SU-DHL-6 (cell line): ENCODE measurements around the gene C6orf89.

Experiments used
- H2AFZ ChIP-seq: fragments of 200-600 bp; sonication (generic); 2 replicates; pipeline ENCODE4 v1.6.1; 2014; ENCODE audit warnings: low read depth, mild to moderate bottlenecking, moderate library complexity, mixed read lengths, antibody characterized with exemption, low read length; ENCODE audit not compliant: severe bottlenecking
- H3F3A ChIP-seq: fragments of 200-600 bp; shearing (Covaris generic); 2 replicates; pipeline ENCODE4 v1.6.0; 2016; ENCODE audit warnings: antibody characterized with exemption, mild to moderate bottlenecking; ENCODE audit not compliant: insufficient read depth
- H3K27ac ChIP-seq: fragments of 200-600 bp; sonication (generic); 2 replicates; pipeline ENCODE4 v1.5.1; 2016; ENCODE audit warnings: low read depth, mild to moderate bottlenecking, low read length, moderate library complexity, mixed read lengths
- H3K27me3 ChIP-seq: fragments of 200-600 bp; sonication (generic), shearing (Covaris generic); 2 replicates; pipeline ENCODE4 v1.6.0; 2014; ENCODE audit warnings: mild to moderate bottlenecking, low read length
- H3K36me3 ChIP-seq: fragments of 200-600 bp; sonication (generic); 2 replicates; pipeline ENCODE4 v1.6.1; 2014; ENCODE audit warnings: mild to moderate bottlenecking, low read length, mixed read lengths
- H3K4me2 ChIP-seq: fragments of 300-600, 200-600 bp; shearing (Covaris generic), sonication (generic); 2 replicates; pipeline ENCODE4 v1.6.0; 2014; ENCODE audit warnings: low read length, low read depth, mild to moderate bottlenecking; ENCODE audit not compliant: poor library complexity, severe bottlenecking
- H3K4me3 ChIP-seq: fragments of 200-600 bp; sonication (generic); 2 replicates; pipeline ENCODE4 v1.5.1; 2014; ENCODE audit warnings: antibody characterized with exemption, low read length, mild to moderate bottlenecking, mixed read lengths; ENCODE audit not compliant: insufficient read depth, poor library complexity, severe bottlenecking
- H3K79me2 ChIP-seq: fragments of 200-600 bp; sonication (generic); 2 replicates; pipeline ENCODE4 v1.6.1; 2014; ENCODE audit warnings: mild to moderate bottlenecking, low read length, moderate library complexity; ENCODE audit not compliant: insufficient read depth
- H3K9ac ChIP-seq: fragments of 200-600 bp; sonication (generic); 2 replicates; pipeline ENCODE4 v1.7.0; 2014; ENCODE audit warnings: mild to moderate bottlenecking, low read length
- H3K9me2 ChIP-seq: fragments of 200-600 bp; sonication (generic); replicated peaks from 2 replicates; pipeline ENCODE4 v1.6.1; 2014; ENCODE audit warnings: low read length; ENCODE audit not compliant: insufficient read depth
- H3K9me3 ChIP-seq: fragments of 200-600 bp; sonication (generic); 2 replicates; pipeline ENCODE4 v1.6.1; 2014; ENCODE audit warnings: low read length, mixed read lengths; ENCODE audit not compliant: insufficient read depth
- H4K20me1 ChIP-seq: fragments of 200-600 bp; sonication (generic); 2 replicates; pipeline ENCODE4 v1.6.1; 2014; ENCODE audit warnings: low read depth, mild to moderate bottlenecking, antibody characterized with exemption, low read length, moderate library complexity, mixed read lengths
- EZH2phosphoT487 ChIP-seq: fragments of 200-600 bp; sonication (generic), shearing (Covaris generic); conservative IDR thresholded peaks from 2 replicates; pipeline ENCODE4 v1.6.1; 2018; ENCODE audit warnings: mild to moderate bottlenecking, antibody characterized with exemption, low read length, moderate library complexity, mixed read lengths
- TF ChIP-seq, protein P1 (sequence below): fragments of 200-600 bp; sonication (generic); IDR thresholded peaks from one replicate; pipeline ENCODE4 v1.5.1; 2017; ENCODE audit warnings: antibody characterized with exemption, mild to moderate bottlenecking, low read length, moderate library complexity; ENCODE audit not compliant: insufficient read depth, poor library complexity, severe bottlenecking

C6orf89 gene

DNA sequence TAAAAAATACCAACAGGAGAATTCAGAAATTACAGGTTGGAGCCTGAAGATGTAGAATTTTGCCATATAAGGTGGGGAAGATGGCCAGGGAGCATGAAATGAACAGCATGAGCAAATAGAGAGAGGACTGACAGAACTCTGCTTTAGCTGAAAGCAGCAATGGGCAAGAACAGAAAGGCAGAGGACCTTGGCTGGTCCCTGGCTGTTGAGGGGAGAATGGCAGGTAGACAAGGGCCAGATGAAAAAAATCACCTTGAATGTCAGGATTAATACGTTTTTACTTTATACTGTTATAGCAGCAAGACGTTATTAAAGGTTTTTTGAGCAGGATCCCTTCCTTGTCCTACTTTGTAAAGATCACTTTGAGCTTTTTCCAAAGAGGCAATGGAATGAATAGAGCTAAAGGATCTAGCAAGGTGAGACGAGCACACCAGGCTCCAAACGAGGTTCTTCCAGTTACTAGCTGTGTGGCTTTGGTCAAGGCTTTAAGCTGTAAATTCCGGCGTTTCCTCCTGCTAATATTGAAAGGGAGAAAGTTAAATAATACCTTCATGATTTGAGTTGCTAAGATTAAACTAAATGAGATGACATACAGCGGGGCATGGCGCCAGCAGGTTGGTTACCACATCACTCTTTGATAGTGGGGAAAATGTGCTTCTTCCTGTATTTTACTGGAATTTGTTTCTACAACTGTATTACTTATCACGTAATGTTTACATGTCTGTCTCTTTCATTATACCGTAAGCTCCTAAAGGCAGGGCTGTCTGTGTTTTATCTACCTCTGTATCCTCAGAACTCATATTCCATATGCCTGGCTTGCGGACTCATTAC lies 11.9 kb upstream of the C6orf89 start:
- peak overlapping the region; percentile 86 for H3K4me2 ChIP-seq
- H3K27ac ChIP-seq, result peak overlapping the region; percentile 80
- H4K20me1 ChIP-seq, result no peaks in the 10 kb centered on the region
- peak overlapping the region; percentile 96 for H2AFZ ChIP-seq
- no peaks in the 10 kb centered on the region for H3K9me3 ChIP-seq
- TF ChIP-seq, protein P1, sequence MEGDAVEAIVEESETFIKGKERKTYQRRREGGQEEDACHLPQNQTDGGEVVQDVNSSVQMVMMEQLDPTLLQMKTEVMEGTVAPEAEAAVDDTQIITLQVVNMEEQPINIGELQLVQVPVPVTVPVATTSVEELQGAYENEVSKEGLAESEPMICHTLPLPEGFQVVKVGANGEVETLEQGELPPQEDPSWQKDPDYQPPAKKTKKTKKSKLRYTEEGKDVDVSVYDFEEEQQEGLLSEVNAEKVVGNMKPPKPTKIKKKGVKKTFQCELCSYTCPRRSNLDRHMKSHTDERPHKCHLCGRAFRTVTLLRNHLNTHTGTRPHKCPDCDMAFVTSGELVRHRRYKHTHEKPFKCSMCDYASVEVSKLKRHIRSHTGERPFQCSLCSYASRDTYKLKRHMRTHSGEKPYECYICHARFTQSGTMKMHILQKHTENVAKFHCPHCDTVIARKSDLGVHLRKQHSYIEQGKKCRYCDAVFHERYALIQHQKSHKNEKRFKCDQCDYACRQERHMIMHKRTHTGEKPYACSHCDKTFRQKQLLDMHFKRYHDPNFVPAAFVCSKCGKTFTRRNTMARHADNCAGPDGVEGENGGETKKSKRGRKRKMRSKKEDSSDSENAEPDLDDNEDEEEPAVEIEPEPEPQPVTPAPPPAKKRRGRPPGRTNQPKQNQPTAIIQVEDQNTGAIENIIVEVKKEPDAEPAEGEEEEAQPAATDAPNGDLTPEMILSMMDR, result no peak
- TF ChIP-seq EZH2phosphoT487, result no peak
- H3K9me2 ChIP-seq, result no peaks in the 10 kb centered on the region
- H3F3A ChIP-seq, result peaks cover 9% of the 10 kb centered on the region; the same call in 1 of the 2 replicates
- peaks cover 24% of the 10 kb centered on the region for H3K36me3 ChIP-seq
- H3K79me2 ChIP-seq, result peaks cover 55% of the 10 kb centered on the region
- no peaks in the 10 kb centered on the region for H3K27me3 ChIP-seq
- H3K9ac ChIP-seq, result peak overlapping the region; percentile 85
- H3K4me3 ChIP-seq, result peak overlapping the region; percentile 82

DNA sequence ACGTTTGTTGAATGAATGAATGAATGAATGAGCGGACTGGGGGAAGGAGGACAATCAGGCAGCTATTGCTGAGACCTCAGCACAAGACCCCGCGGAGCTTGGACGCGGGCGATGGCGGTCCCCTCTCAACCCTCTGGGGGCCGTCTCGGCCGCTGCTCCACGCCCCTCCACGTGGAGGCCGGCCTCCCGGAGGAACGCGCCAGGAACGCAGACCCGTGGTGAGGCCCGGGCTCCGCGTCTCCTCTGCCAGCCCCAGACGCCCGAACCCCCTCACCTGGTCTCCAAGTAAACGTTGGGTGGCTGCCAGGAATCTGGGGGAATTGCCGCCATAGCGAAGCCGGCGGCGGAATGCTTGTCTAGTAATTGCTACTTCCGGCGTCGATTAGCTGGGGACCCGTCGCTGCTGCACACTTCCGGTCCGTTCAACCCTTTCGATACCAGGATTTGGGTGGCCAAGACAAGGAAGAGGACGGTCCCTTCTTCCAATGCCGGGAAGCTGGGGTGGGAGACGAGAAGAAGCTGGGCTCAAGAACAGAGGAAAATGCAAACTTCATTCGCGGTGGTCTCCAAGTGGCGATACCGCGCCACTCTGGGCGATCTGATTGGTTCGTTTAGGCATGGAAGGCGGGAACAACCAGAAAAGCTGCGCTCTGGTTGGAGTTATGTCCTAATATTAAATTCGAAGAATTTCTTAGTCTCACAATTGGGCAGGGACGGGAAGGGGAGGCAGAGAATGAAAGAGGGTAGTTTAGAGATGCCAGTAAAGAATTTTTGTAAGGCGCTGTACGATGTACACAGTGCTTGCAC lies 11.1 kb upstream of the C6orf89 start, which contains the start of gene PPIL1:
Gene PPIL1, minus strand, starts transcription at position 361 of the 807 bp plus-strand sequence. Its CDS starts 31 bp downstream, at position 330.
- Histone ChIP-seq H3K9me3 (no peaks in the 10 kb centered on the region), H3K9me2 (no peaks in the 10 kb centered on the region), H3K4me2 (peak within 1 kb of the TSS; percentile 86), H4K20me1 (no peaks in the 10 kb centered on the region), H3K9ac (peak within 1 kb of the TSS; percentile 85), H3K79me2 (peaks cover 48% of the 10 kb centered on the region), H3K27me3 (no peaks in the 10 kb centered on the region), H2AFZ (peak within 1 kb of the TSS; percentile 96), H3K4me3 (peak within 1 kb of the TSS; percentile 82), H3K27ac (peak within 1 kb of the TSS; percentile 80), H3F3A (peaks cover 9% of the 10 kb centered on the region; the same call in 1 of the 2 replicates), H3K36me3 (peaks cover 18% of the 10 kb centered on the region)
- TF ChIP-seq, protein P1, result no peak
- TF ChIP-seq EZH2phosphoT487, result no peak

DNA sequence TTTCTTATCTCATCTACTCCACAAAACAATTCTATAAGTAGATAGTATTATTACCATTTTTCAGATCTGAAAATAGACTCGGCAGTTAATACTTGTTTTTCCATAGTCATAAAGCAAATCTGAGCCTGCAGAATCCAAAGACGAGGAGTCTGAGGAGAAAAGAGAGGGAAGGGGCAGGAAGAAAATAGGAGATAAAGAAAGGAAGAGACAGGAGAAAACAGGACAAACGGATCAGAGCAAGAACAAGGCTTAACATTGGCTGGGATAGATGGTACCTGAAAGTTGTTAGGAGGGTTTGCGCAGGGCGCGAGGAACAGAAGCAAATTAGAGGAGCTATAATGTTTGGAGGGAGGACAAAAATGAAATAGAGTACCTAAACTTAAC lies 10.5 kb upstream of the C6orf89 start:
- H3K9me2 ChIP-seq, result no peaks in the 10 kb centered on the region
- H3K27ac ChIP-seq, result peak overlapping the region; percentile 80
- H3F3A ChIP-seq, result peaks cover 9% of the 10 kb centered on the region; the same call in 1 of the 2 replicates

More for the DNA sequence above, 10.5 kb upstream of the C6orf89 start:
- Histone ChIP-seq H3K4me2 (peak overlapping the region; percentile 86), H3K9me3 (no peaks in the 10 kb centered on the region), H2AFZ (peak overlapping the region; percentile 96), H3K27me3 (no peaks in the 10 kb centered on the region), H3K4me3 (peak overlapping the region; percentile 82), H3K79me2 (peaks cover 43% of the 10 kb centered on the region), H3K36me3 (peaks cover 14% of the 10 kb centered on the region), H4K20me1 (no peaks in the 10 kb centered on the region), H3K9ac (peak overlapping the region; percentile 85)
- TF ChIP-seq, protein P1, result no peak
- TF ChIP-seq EZH2phosphoT487, result no peak
